MM.1S (cell line): ENCODE data around the gene LINGO3.

Experiments used
- CTCF ChIP-seq: fragments of 300-600 bp; sonication (generic); IDR thresholded peaks from 2 replicates; pipeline ENCODE4 v1.5.1; 2016; ENCODE audit warnings: antibody characterized with exemption, low read length, mixed read lengths
- EZH2 ChIP-seq: fragments of 300-600 bp; sonication (generic); optimal IDR thresholded peaks from 2 replicates; pipeline ENCODE3; 2017; ENCODE audit warnings: low read depth, mild to moderate bottlenecking, antibody characterized with exemption, low read length, mixed read lengths

- no peak for TF ChIP-seq CTCF
- no peak for TF ChIP-seq EZH2
Observed at GRCh38 chr19:2323707-2324106, 15.8 kb upstream of the LINGO3 start.
